Left ventricle myocardium inferior (tissue), 1 donor: ENCODE measurements around the gene GSK3A. TPM values are rescaled to one million over a fixed set of nuclear protein-coding genes. Genes with fewer than 3 reads are reported as not detected.

ENCODE experiments used
- DNase-seq: peaks from one replicate; pipeline ENCODE4 v3.0.0-alpha.2; 2020
- H3K27ac ChIP-seq: fragments of 200-600 bp; replicated peaks from 2 replicates; pipeline ENCODE4 v1.8.0; 2021
- H3K27me3 ChIP-seq: fragments of 200-600 bp; 2 replicates; pipeline ENCODE4 v1.8.0; 2021; ENCODE audit warnings: low read depth
- H3K36me3 ChIP-seq: fragments of 200-600 bp; 2 replicates; pipeline ENCODE4 v1.8.0; 2021
- H3K4me1 ChIP-seq: fragments of 200-600 bp; 2 replicates; pipeline ENCODE4 v1.8.0; 2021
- H3K4me3 ChIP-seq: fragments of 200-600 bp; 2 replicates; pipeline ENCODE4 v1.8.0; 2021; ENCODE audit warnings: mild to moderate bottlenecking, moderate library complexity
- H3K9me3 ChIP-seq: fragments of 200-600 bp; replicated peaks from 2 replicates; pipeline ENCODE4 v1.8.0; 2021
- CTCF ChIP-seq: fragments of 200-600 bp; IDR thresholded peaks from 2 replicates; pipeline ENCODE4 v1.8.0; 2021; ENCODE audit warnings: antibody characterized with exemption, mild to moderate bottlenecking, borderline replicate concordance
- intact Hi-C: fragments of 100-400 bp; cut with micrococcal nuclease; formaldehyde crosslinking; loops from one replicate; pipeline ENCODE4 v1.11.0; 2022
- total RNA-seq: library from RNA; stranded (reverse); fragmentation: NEBNext Ultra II Directional; extraction: Animal tissue kit (Norgen Biotek cat#: 25700); gene quantifications from one replicate; pipeline ENCODE4 v1.2.1, GENCODE V29; 2021
- donor health status: DM: no; HTN: yes; CAD: no; lungs with severe emphysema.

GSK3A gene
- total RNA-seq, 1 donor from 2014 or later, result 37.6 TPM

GRCh38 chr19:42255766-42256745 is 13.7 kb upstream of the GSK3A start:
- Histone ChIP-seq H3K9me3 (no peaks in the 10 kb centered on the region), H3K27me3 (no peaks in the 10 kb centered on the region), H3K36me3 (no peaks in the 10 kb centered on the region), H3K27ac (peak overlapping the region; percentile 99), H3K4me3 (peak overlapping the region; percentile 97), H3K4me1 (peaks cover 58% of the 10 kb centered on the region)
- peak; percentile 69 for DNase-seq
- TF ChIP-seq CTCF, result no peak
- intact Hi-C loops, result no loop called here

GRCh38 chr19:42254850-42255765 is 12.7 kb upstream of the GSK3A start, which contains the start of gene ERF:
TSS of gene ERF (minus strand) at chr19:42255128. CDS start at chr19:42254999, 129 bp downstream.
- Histone ChIP-seq H3K27ac (peak within 1 kb of the TSS; percentile 99), H3K4me3 (peak within 1 kb of the TSS; percentile 97), H3K27me3 (no peaks in the 10 kb centered on the region), H3K4me1 (peaks cover 68% of the 10 kb centered on the region), H3K9me3 (no peaks in the 10 kb centered on the region), H3K36me3 (peaks cover 1% of the 10 kb centered on the region)
- DNase-seq, result peak; percentile 95
- no peak for TF ChIP-seq CTCF
- intact Hi-C loops, result loop anchor here (5.0 kb wide), 1 partner anchor 32 kb away; no protein-coding TSS in a partner anchor

GRCh38 chr19:42254089-42254849 is 11.9 kb upstream of the GSK3A start:
- intact Hi-C loops, result loop anchor here (5.0 kb wide), 1 partner anchor 33 kb away; no protein-coding TSS in a partner anchor
- H3K4me3 ChIP-seq, result peak overlapping the region; percentile 97
- peak overlapping the region; percentile 99 for H3K27ac ChIP-seq
- peaks cover 9% of the 10 kb centered on the region for H3K36me3 ChIP-seq
- DNase-seq, result peak; percentile 79
- peaks cover 76% of the 10 kb centered on the region for H3K4me1 ChIP-seq
- no peaks in the 10 kb centered on the region for H3K27me3 ChIP-seq
- H3K9me3 ChIP-seq, result no peaks in the 10 kb centered on the region
- TF ChIP-seq CTCF, result peak; percentile 28

DNA sequence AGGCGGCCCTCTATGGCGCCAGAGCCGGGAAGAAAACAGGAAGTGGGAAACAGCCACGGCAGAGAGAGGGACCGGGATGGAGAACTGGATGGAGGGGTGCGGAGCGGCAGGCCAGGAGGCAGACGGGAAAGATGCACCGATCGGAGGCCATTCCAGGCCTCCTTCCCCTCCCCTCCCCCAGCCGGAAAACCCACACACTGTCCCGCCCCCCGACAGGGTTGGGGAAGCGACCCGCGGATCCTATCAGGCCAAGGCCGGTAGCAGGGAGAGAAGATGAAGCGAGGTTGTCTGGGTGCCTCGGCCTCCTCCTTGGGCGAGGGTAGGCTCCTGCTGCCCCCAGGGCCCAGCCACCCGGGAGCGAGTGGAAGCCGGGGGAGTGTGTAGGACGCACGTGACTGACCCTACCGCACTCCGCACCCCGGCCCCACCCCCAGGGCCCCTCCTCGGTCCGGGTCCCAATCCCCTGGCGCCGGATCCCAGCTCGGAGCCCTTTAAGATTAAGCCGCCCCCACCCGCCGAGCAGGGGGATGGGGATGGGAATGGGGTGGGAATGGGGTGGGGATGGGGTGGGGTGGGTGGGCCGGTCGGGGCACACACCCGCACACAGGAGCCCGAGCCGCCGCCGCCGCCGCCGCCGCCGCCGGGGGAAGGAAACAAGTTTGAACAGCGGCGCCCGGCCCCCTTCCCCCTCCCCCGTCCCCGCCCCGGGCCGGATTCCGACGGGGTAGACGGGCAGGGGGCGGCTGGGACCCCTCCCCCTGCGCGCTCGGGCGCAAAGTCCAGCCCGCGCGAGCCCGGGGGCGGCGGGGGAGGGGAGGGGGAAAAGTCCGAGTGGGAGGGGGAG is 11.1 kb upstream of the GSK3A start:
- no peaks in the 10 kb centered on the region for H3K9me3 ChIP-seq
- H3K27ac ChIP-seq, result peak overlapping the region; percentile 99
- TF ChIP-seq CTCF, result no peak
- intact Hi-C loops, result loop anchor here (5.0 kb wide), 1 partner anchor 34 kb away; no protein-coding TSS in a partner anchor
- H3K4me1 ChIP-seq, result peaks cover 84% of the 10 kb centered on the region
- DNase-seq, result peak; percentile 65
- H3K4me3 ChIP-seq, result peak overlapping the region; percentile 97
- no peaks in the 10 kb centered on the region for H3K27me3 ChIP-seq
- H3K36me3 ChIP-seq, result peaks cover 17% of the 10 kb centered on the region
